ENCODE measurements around the gene KRT34. TPM values are rescaled to one million over a fixed set of nuclear protein-coding genes. Genes with fewer than 3 reads are reported as not detected.
"Not testable (repeated sequence)": the region's sequence is repeated elsewhere in the genome, so short reads cannot be mapped to it uniquely, and the experiment has no call there.

KRT34 gene
- total and polyA plus RNA-seq, 9 donors, result not detected

DNA sequence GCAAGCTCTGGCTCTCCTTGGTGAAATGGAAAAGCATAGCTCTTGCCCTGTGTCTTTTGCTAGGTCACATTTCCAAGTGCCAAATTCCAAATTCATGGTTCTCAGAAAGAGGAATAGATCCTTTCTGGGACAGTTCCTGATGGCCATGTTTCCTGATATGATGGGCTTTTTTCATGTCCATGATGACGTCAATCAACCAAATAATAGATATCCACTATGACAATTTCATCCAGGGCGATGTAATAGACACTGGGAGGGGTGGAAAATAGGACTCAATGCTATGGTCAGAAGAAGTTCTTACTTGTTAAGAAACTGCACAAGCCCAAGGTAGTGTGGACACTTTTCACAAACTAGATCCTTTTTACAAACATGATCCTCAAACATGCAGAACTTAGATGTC, 30.9 kb downstream of the KRT34 start:
- no peak for DNase-seq
- H3K4me3 ChIP-seq, result no peak overlapping the region
- H3K36me3 ChIP-seq, result no peaks in the 10 kb centered on the region
- H3K4me1 ChIP-seq (ENCODE audit: insufficient read depth), result no peaks in the 10 kb centered on the region
- H3K9me3 ChIP-seq, result no peaks in the 10 kb centered on the region
- intact Hi-C loops (cut with DNase I), result no loop called here
- TF ChIP-seq, protein P1, sequence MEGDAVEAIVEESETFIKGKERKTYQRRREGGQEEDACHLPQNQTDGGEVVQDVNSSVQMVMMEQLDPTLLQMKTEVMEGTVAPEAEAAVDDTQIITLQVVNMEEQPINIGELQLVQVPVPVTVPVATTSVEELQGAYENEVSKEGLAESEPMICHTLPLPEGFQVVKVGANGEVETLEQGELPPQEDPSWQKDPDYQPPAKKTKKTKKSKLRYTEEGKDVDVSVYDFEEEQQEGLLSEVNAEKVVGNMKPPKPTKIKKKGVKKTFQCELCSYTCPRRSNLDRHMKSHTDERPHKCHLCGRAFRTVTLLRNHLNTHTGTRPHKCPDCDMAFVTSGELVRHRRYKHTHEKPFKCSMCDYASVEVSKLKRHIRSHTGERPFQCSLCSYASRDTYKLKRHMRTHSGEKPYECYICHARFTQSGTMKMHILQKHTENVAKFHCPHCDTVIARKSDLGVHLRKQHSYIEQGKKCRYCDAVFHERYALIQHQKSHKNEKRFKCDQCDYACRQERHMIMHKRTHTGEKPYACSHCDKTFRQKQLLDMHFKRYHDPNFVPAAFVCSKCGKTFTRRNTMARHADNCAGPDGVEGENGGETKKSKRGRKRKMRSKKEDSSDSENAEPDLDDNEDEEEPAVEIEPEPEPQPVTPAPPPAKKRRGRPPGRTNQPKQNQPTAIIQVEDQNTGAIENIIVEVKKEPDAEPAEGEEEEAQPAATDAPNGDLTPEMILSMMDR (IDR thresholded peaks at IDR 0.05), result no peak
- no peak for TF ChIP-seq POLR2A (IDR thresholded peaks at IDR 0.05)
- TF ChIP-seq EP300 (IDR thresholded peaks at IDR 0.05), result no peak
- no peaks in the 10 kb centered on the region for H3K27me3 ChIP-seq
- no peak overlapping the region for H3K27ac ChIP-seq
- WGBS, 3 donors, result 72 to 92% (median 90%) methylated on average over 2 of the region's 2 CpGs

GRCh38 chr17:41350381-41350878, 31.7 kb downstream of the KRT34 start, which contains the start of gene KRT33A:
TSS of gene KRT33A (minus strand) at chr17:41350828. CDS start at chr17:41350767, 61 bp downstream.
- H3K36me3 ChIP-seq; H3K27me3 ChIP-seq; H3K4me3 ChIP-seq; DNase-seq; intact Hi-C loops (cut with DNase I); H3K4me1 ChIP-seq (ENCODE audit: insufficient read depth); H3K27ac ChIP-seq; H3K9me3 ChIP-seq: not testable (repeated sequence)
- WGBS, 3 donors, result 91 to 94% (median 92%) methylated on average over 16 of the region's 16 CpGs

GRCh38 chr17:41347869-41348760, 34.0 kb downstream of the KRT34 start:
- no peak overlapping the region for H3K4me3 ChIP-seq
- no peaks in the 10 kb centered on the region for H3K9me3 ChIP-seq
- H3K36me3 ChIP-seq, result no peaks in the 10 kb centered on the region
- no peak for DNase-seq
- H3K27ac ChIP-seq, result no peak overlapping the region
- H3K27me3 ChIP-seq, result no peaks in the 10 kb centered on the region
- intact Hi-C loops (cut with DNase I), result no loop called here
- TF ChIP-seq, protein P1 (IDR thresholded peaks at IDR 0.05), result no peak
- no peak for TF ChIP-seq POLR2A (IDR thresholded peaks at IDR 0.05)
- H3K4me1 ChIP-seq (ENCODE audit: insufficient read depth), result no peaks in the 10 kb centered on the region
- 79 to 88% (median 84%) methylated on average over 7 of the region's 7 CpGs for WGBS, 3 donors

- H3K4me1 ChIP-seq (ENCODE audit: insufficient read depth); intact Hi-C loops (cut with DNase I); H3K27ac ChIP-seq: not testable (repeated sequence)
Measured at GRCh38 chr17:41346421-41346820, 35.7 kb downstream of the KRT34 start.

DNA sequence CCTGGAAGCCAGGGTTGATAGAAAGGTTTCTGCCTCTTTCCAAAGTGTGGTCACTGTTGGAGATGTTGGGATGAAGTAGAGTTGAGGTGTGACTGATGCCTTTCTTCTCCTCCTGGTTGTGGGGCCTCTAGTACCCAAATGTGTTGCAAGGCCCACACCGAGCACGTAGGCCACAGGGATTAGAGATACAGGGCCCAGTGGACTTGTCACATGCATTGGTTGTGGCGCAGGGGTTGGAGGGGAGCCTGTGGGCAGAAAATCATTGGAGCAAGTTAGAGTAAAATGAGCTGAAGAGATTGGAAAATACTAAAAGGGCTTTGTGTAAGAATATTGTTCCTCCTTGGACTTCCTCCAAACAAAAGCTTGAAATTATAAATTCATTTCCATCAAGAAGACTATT, 36.1 kb downstream of the KRT34 start:
- Histone ChIP-seq H3K27me3 (no peaks in the 10 kb centered on the region), H3K4me1 (ENCODE audit: insufficient read depth) (no peaks in the 10 kb centered on the region), H3K36me3 (no peaks in the 10 kb centered on the region), H3K27ac (no peak overlapping the region), H3K9me3 (no peaks in the 10 kb centered on the region), H3K4me3 (no peak overlapping the region)
- no peak for DNase-seq
- intact Hi-C loops (cut with DNase I), result no loop called here
- 93 to 95% (median 95%) methylated on average over 3 of the region's 3 CpGs for WGBS, 3 donors
- TF ChIP-seq, protein P1 (IDR thresholded peaks at IDR 0.05), result no peak
- TF ChIP-seq POLR2A (IDR thresholded peaks at IDR 0.05) (no peak), EP300 (IDR thresholded peaks at IDR 0.05) (no peak)

More at GRCh38 chr17:41346421-41346820, 35.7 kb downstream of the KRT34 start:
- not testable (repeated sequence) for H3K36me3 ChIP-seq, H3K27me3 ChIP-seq, H3K9me3 ChIP-seq, DNase-seq, H3K4me3 ChIP-seq
- 91 to 97% (median 93%) methylated on average over 16 of the region's 16 CpGs for WGBS, 3 donors

Measured in ovary (tissue), 9 donors.